SIG-M5 treated with dmso at 0.1 percent for 504 hours (cell line): ENCODE results near the gene SEMA6A.
"Not testable (repeated sequence)": the region's sequence is repeated elsewhere in the genome, so short reads cannot be mapped to it uniquely, and the experiment has no call there.

Experiments used
- DNase-seq: peaks from one replicate; lab custom pipeline; 2025; ENCODE audit not compliant: unreplicated experiment; lab: John Stamatoyannopoulos, UW

The SEMA6A gene

GRCh38 chr5:116524051-116524904 lies 50.3 kb downstream of the SEMA6A start:
- no peak for DNase-seq

DNA sequence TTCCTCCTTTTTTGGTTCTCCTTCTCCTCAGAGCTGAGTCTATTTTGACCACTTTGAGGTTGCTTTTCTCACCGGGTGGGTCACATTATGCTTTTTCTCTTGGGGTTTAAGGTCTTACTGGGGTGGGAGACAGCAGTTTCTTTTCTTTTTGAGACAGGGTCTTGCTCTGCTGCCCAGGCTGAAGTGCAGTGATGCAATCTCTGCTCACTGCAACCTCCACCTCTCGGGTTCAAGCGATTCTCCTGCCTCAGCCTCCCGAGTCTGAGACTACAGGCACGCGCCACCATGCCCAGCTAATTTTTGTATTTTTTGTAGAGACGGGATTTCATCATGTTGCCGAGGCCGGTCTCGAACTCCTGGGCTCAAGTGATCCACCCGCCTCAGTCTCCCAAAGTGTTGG lies 51.4 kb downstream of the SEMA6A start:
- DNase-seq: not testable (repeated sequence)

GRCh38 chr5:116522356-116523136 lies 52.1 kb downstream of the SEMA6A start:
- no peak for DNase-seq

GRCh38 chr5:116521173-116521872 lies 53.3 kb downstream of the SEMA6A start:
- DNase-seq: no peak

GRCh38 chr5:116520771-116521170 lies 53.9 kb downstream of the SEMA6A start:
- no peak for DNase-seq

DNA sequence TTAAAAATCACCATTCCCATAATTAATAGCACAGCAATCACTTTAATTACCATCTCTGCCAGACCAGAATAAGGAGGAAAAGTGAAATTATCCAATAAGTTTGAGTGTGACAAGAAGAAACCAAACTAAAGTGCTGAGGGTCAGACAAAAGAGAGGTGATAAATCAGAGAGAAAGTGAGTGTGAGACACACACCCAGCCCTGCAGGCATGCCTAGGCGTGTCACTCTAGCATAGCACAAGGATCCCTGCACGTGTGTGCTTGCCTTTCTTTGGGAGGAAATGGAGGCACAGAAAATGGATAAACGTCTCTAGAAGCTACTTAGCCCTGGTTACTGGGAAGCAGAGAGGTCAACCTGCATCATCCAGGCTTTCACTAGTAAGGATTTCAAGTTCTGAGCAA lies 56.2 kb downstream of the SEMA6A start:
- DNase-seq: no peak

GRCh38 chr5:116517488-116517887 lies 57.1 kb downstream of the SEMA6A start:
- DNase-seq: no peak

DNA sequence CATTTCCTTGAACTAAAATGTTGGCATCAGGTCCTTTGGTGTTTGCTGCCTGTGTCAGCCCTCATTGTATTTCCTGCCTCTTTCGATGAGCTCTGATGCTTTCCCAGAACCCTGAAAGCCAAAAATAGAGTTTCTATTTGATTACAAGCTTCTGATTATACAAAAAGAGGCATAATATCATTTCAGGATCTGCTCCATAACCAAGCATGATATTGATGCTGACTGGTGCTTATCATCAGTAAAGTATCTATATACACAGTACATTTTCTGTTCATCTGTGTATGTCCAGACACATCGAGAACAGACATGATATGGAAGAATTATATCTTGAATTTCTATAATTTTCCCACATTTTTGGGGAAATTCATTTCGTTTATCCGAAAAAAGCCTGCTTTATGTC lies 58.6 kb downstream of the SEMA6A start:
- DNase-seq: no peak

GRCh38 chr5:116514421-116514970 lies 60.1 kb downstream of the SEMA6A start:
- no peak for DNase-seq

GRCh38 chr5:116510517-116510916 lies 64.1 kb downstream of the SEMA6A start:
- no peak for DNase-seq

GRCh38 chr5:116509483-116510244 lies 65.0 kb downstream of the SEMA6A start:
- no peak for DNase-seq

DNA sequence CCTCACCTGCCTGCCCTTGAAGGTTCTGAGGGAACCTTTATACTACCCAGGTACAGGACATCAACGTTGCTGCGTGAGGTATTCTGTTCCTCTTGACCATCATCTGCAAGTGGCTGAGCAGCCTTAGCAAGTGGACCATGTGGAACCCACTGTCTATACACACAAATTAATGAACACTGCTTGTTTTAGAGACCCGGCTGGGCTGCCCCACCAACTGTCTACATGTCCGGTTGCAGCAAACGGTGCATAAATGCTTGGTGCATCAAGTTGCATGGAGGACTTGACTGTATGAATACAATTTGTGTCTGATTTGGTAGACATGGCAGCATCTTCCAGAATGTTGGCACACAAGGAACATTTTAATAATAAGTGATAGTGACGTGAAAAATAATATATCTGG lies 65.8 kb downstream of the SEMA6A start:
- DNase-seq: no peak

DNA sequence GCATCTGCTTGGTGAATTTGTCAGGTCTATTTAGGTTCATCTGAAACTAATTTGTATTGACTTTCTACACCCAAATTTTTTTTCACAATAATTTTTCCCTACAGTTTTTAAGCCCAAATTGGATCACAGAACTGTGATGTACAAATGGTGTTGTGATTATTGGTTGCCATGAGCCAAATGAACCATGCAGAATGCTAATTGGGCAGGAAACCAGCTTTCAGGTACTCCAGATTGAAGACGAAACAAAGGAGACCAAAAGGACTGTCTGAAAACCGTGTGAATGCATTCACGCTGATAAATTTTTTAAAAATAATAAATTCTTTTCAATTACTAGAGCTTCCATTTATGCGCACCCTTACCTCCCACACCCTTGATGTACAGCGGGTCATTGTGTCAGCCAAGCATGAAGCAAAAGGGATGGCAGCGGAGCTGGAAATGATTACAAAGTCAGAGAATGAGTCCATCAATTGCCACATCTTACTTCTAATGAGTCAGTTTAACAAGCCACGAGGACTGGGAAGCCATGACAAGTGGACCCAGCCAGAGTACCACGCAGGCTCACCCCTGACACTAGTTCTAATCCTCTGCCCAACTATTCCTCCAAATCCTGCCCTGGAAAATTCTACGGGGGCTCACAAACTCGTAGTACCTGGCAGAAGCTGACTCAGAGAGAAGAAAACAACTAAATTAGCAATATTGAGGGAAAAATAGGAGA lies 66.5 kb downstream of the SEMA6A start:
- no peak for DNase-seq

- DNase-seq: no peak
Measured at GRCh38 chr5:116507051-116507537, 67.5 kb downstream of the SEMA6A start.

- DNase-seq: no peak
Measured at GRCh38 chr5:116506488-116506887, 68.1 kb downstream of the SEMA6A start.

DNA sequence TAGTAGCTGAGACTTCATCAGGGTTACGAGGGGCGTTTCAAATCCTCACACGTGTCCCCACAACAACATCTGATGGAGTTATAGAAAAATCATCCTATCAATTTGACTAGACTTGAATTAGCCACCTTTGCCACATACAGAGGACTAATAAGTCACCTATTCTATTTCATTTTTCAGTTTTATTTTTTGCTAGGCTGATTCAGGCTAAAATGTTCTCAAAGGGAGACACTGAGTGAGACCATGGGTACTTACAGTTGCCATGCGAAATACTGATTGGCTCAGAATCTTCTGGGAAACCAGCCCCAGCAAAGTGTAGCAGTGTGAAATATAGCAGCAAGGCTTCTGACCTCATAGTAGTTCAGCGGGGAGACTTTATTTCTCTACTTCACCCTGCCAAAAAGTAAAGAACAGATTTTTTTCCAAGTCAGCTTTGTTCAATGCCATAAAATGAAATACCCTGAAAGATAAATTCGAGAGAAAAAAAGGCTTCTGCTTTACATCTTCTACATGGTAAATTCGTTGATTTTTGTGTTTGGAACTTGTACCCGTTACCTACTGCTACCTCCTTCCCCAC lies 69.9 kb downstream of the SEMA6A start:
- DNase-seq: no peak

DNA sequence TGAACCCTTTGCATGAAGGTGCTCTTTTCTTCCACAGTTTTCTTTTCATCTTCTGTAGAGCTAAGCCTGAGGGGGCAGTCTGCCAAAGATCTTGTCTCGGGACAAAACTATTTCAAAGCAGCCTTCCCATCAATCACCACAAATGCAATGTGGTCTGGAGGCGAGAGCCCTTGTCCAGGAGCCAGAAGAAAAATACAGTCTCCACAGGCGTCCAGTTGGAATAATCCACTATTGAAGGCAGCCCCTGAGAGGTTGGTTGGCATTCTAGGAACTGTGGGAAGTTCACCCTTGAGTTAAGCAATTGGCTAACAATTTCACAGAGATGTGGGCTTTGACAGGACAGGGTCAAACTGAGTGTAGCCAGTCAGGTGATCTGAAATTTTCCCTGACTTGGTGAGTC lies 72.0 kb downstream of the SEMA6A start:
- DNase-seq: no peak

GRCh38 chr5:116502138-116502537 lies 72.5 kb downstream of the SEMA6A start:
- DNase-seq: no peak

- no peak for DNase-seq
Measured at GRCh38 chr5:116498503-116499048, 76.0 kb downstream of the SEMA6A start.
